ENCODE results near the gene MOK. TPM values are rescaled to one million over a fixed set of nuclear protein-coding genes. Genes with fewer than 3 reads are reported as not detected.

The MOK gene
- total RNA-seq, 4 donors from 2014 or later = 3.0 to 16.0 (median 11.1) TPM

DNA sequence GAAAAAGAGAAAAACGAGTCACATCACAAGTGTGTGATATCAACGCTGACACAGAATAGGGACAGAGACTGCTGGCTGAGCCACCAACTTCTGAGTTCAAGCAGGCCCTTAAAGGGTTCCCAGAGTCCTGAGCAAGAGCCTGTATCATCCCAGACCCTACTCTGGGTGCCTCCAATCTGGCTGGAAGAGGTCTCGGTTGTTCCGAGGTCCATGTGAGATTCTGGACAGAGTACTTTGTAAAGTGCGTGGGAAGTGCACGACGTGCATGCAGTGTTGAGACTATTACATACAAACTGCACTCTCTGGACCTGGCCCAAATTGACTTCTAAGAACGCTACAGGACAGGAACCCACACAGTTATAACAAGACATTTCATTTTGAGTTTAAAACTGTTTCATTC, 40.6 kb downstream of the MOK start:
- intact Hi-C loops (cut with DNase I; ENCODE audit: low total_unique reads) = loop anchor here (5.0 to 10.0 kb wide), 2 partner anchors 1550 to 1618 kb away; no protein-coding TSS in a partner anchor
- no peaks in the 10 kb centered on the region for H3K4me1 ChIP-seq
- 81 to 94% methylated on average over 2 to 8 of the region's 8 CpGs for WGBS, 2 donors (ENCODE audit: low coverage in 1 of 2)
- TF ChIP-seq POLR2A (IDR thresholded peaks at IDR 0.05) (no peak), EP300 (IDR thresholded peaks at IDR 0.05; ENCODE audit: low read depth) (no peak), POLR2AphosphoS5 (IDR thresholded peaks at IDR 0.05) (no peak)
- TF ChIP-seq, protein P1, sequence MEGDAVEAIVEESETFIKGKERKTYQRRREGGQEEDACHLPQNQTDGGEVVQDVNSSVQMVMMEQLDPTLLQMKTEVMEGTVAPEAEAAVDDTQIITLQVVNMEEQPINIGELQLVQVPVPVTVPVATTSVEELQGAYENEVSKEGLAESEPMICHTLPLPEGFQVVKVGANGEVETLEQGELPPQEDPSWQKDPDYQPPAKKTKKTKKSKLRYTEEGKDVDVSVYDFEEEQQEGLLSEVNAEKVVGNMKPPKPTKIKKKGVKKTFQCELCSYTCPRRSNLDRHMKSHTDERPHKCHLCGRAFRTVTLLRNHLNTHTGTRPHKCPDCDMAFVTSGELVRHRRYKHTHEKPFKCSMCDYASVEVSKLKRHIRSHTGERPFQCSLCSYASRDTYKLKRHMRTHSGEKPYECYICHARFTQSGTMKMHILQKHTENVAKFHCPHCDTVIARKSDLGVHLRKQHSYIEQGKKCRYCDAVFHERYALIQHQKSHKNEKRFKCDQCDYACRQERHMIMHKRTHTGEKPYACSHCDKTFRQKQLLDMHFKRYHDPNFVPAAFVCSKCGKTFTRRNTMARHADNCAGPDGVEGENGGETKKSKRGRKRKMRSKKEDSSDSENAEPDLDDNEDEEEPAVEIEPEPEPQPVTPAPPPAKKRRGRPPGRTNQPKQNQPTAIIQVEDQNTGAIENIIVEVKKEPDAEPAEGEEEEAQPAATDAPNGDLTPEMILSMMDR (IDR thresholded peaks at IDR 0.05) = no peak
- H3K36me3 ChIP-seq = no peaks in the 10 kb centered on the region
- in situ Hi-C loops (cut with MboI; ENCODE audit: low pct_ligation_motif_present in 1 of 4, low pct_unique_long_range_greater_than_20kb in 1 of 4, low sequenced_read_pairs in 3 of 4) = no loop called here
- no peaks in the 10 kb centered on the region for H3K27me3 ChIP-seq
- no peak overlapping the region for H3K4me3 ChIP-seq
- no peak for DNase-seq
- no peak overlapping the region for H3K27ac ChIP-seq
- no peaks in the 10 kb centered on the region for H3K9me3 ChIP-seq

DNA sequence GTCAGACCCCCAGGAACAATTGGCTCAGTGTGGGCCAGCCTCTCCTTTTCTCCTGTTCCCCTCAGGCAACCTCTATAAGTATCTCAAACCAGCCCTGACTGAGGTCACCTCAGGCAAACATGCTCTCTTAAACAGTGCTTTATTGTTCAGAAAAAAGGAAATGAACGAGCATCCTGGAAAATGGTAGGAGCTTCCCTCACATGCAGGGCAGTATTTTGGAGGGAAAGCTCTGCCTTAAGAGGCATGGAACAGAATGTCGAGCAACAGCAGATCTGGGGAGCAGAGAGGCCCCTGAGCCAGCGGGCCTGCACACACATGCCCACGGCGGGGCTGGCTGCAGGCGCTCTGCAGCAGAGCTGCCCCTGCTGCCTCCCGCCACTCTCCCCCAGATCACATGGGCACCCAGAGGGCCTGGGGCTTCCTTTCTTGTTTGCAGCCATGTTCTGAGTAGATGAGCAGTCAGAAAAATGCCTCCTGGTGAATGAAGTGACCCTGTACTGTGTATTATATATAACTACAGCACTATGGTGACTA, 42.0 kb downstream of the MOK start:
- no peaks in the 10 kb centered on the region for H3K36me3 ChIP-seq
- intact Hi-C loops (cut with DNase I; ENCODE audit: low total_unique reads) = loop anchor here (5.0 to 10.0 kb wide), 2 partner anchors 1552 to 1619 kb away; no protein-coding TSS in a partner anchor
- no peaks in the 10 kb centered on the region for H3K27me3 ChIP-seq
- H3K27ac ChIP-seq = no peak overlapping the region
- H3K9me3 ChIP-seq = no peaks in the 10 kb centered on the region
- in situ Hi-C loops (cut with MboI; ENCODE audit: low pct_ligation_motif_present in 1 of 4, low pct_unique_long_range_greater_than_20kb in 1 of 4, low sequenced_read_pairs in 3 of 4) = no loop called here
- no peak for TF ChIP-seq POLR2A (IDR thresholded peaks at IDR 0.05)
- TF ChIP-seq POLR2AphosphoS5 (IDR thresholded peaks at IDR 0.05) = no peak
- no peak for TF ChIP-seq EP300 (IDR thresholded peaks at IDR 0.05; ENCODE audit: low read depth)
- TF ChIP-seq, protein P1 (IDR thresholded peaks at IDR 0.05) = no peak
- WGBS, 2 donors (ENCODE audit: low coverage in 1 of 2) = 67 to 83% methylated on average over 4 to 6 of the region's 7 CpGs
- no peak for DNase-seq
- no peak overlapping the region for H3K4me3 ChIP-seq
- no peaks in the 10 kb centered on the region for H3K4me1 ChIP-seq

DNA sequence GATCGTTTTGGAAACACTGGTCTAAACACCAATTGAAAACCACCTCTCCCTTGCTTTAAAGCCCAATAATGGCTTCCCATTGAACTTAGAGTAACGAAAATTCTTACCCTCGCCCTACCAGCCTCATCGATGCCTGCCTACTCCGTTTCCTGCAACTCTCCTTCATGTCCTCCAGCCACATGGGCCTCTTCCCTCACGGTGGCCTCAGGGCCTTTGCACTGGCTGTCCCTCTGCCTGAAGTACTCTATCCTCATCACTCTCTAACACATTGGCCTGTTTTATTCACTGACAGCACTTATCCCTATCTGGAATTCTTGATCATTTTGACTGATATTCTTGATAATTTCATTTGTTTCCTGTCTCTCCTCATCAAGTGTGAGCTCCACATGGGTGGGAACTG, 46.8 kb downstream of the MOK start:
- in situ Hi-C loops (cut with MboI; ENCODE audit: low pct_ligation_motif_present in 1 of 4, low pct_unique_long_range_greater_than_20kb in 1 of 4, low sequenced_read_pairs in 3 of 4) = no loop called here

DNA sequence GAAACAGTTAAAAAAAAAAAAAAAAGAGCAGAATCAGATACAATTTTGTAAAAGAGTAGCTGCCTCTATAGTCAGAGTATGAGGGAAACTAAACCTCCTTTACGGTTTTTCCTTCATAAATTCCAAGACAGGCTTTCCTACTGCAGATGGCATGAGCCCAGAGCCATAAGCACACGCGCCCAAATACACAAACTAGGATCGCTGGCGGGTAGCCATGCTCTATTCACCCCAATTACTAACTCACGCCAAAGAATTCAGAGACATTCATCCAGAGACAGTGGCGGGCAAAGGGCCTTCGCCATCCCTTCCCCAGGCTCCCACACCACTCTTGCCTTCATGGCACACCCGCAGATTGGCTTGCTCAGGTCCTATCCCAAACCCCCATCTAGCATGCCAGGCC, 48.2 kb downstream of the MOK start:
- no peak for DNase-seq
- in situ Hi-C loops (cut with MboI; ENCODE audit: low pct_ligation_motif_present in 1 of 4, low pct_unique_long_range_greater_than_20kb in 1 of 4, low sequenced_read_pairs in 3 of 4) = no loop called here
- WGBS, 2 donors (ENCODE audit: low coverage in 1 of 2) = 75 to 92% methylated on average over 3 to 9 of the region's 9 CpGs
- no peaks in the 10 kb centered on the region for H3K4me1 ChIP-seq
- H3K9me3 ChIP-seq = no peaks in the 10 kb centered on the region
- TF ChIP-seq EP300 (IDR thresholded peaks at IDR 0.05; ENCODE audit: low read depth) = no peak
- no peak for TF ChIP-seq POLR2AphosphoS5 (IDR thresholded peaks at IDR 0.05)
- no peak for TF ChIP-seq POLR2A (IDR thresholded peaks at IDR 0.05)
- TF ChIP-seq, protein P1 (IDR thresholded peaks at IDR 0.05) = no peak
- H3K36me3 ChIP-seq = no peaks in the 10 kb centered on the region
- H3K27ac ChIP-seq = no peak overlapping the region
- no peak overlapping the region for H3K4me3 ChIP-seq
- intact Hi-C loops (cut with DNase I; ENCODE audit: low total_unique reads) = no loop called here
- H3K27me3 ChIP-seq = no peaks in the 10 kb centered on the region

More for the DNA sequence above, 46.8 kb downstream of the MOK start:
- Histone ChIP-seq H3K9me3 (no peaks in the 10 kb centered on the region), H3K36me3 (no peaks in the 10 kb centered on the region), H3K27me3 (no peaks in the 10 kb centered on the region), H3K4me1 (no peaks in the 10 kb centered on the region), H3K4me3 (no peak overlapping the region), H3K27ac (no peak overlapping the region)
- intact Hi-C loops (cut with DNase I; ENCODE audit: low total_unique reads) = no loop called here
- TF ChIP-seq POLR2A (IDR thresholded peaks at IDR 0.05) (no peak), POLR2AphosphoS5 (IDR thresholded peaks at IDR 0.05) (no peak), EP300 (IDR thresholded peaks at IDR 0.05; ENCODE audit: low read depth) (no peak)
- TF ChIP-seq, protein P1 (IDR thresholded peaks at IDR 0.05) = no peak
- DNase-seq = no peak
- 86 to 92% methylated on average over 6 of the region's 6 CpGs for whole genome bisulfite sequencing, 2 donors (ENCODE audit: low coverage in 1 of 2)
